OCI-LY7 (cell line): Measurements from ENCODE around the gene CCL27. TPM values are rescaled to one million over a fixed set of nuclear protein-coding genes. Genes with fewer than 3 reads are reported as not detected.

ENCODE experiments used
- BruUV-seq: library from RNA; stranded (reverse); fragments of 400-500 nt; replicated peaks from 2 replicates; lab custom pipeline; 2021; lab: Mats Ljungman, UMichigan
- CTCF ChIA-PET: fragments of 300-600 bp; sonication (Branson Sonifier 250); formaldehyde crosslinking; loops from one replicate; lab custom pipeline; 2022; ENCODE audit warnings: antibody characterized with exemption; ENCODE audit not compliant: unreplicated experiment; lab: Charles Lee
- POLR2A ChIA-PET: fragments of 300-600 bp; sonication (Branson Sonifier 250); formaldehyde crosslinking; loops from one replicate; lab custom pipeline; 2022; ENCODE audit warnings: antibody characterized with exemption; lab: Charles Lee
- DNase-seq: peaks from one replicate; pipeline ENCODE4 v3.0.0-alpha.2; 2015; ENCODE audit warnings: low spot score
- H2AFZ ChIP-seq: fragments of 200-600 bp; sonication (generic), shearing (Covaris generic); 2 replicates; pipeline ENCODE4 v1.6.1; 2014; ENCODE audit warnings: mild to moderate bottlenecking, antibody characterized with exemption, low read length, moderate library complexity
- H3K27ac ChIP-seq: fragments of 200-600 bp; sonication (generic); 2 replicates; pipeline ENCODE4 v1.5.1; 2014; ENCODE audit warnings: mixed run types, low read depth, mild to moderate bottlenecking, moderate library complexity, low read length, inconsistent platforms; ENCODE audit not compliant: poor library complexity, severe bottlenecking
- H3K36me3 ChIP-seq: fragments of 200-600 bp; sonication (generic); 2 replicates; pipeline ENCODE4 v1.6.1; 2014; ENCODE audit warnings: mild to moderate bottlenecking, antibody characterized with exemption, low read length, moderate library complexity, mixed read lengths; ENCODE audit not compliant: insufficient read depth
- H3K4me1 ChIP-seq: fragments of 200-600 bp; sonication (generic); 2 replicates; pipeline ENCODE4 v1.5.1; 2014; ENCODE audit warnings: mild to moderate bottlenecking, low read length; ENCODE audit not compliant: insufficient read depth, poor library complexity, severe bottlenecking
- H3K4me2 ChIP-seq: fragments of 200-600 bp; sonication (generic); 2 replicates; pipeline ENCODE4 v1.6.1; 2014; ENCODE audit warnings: mild to moderate bottlenecking, low read length
- H3K4me3 ChIP-seq: fragments of 200-600 bp; sonication (generic); 2 replicates; pipeline ENCODE4 v1.5.1; 2014; ENCODE audit warnings: mild to moderate bottlenecking, low read depth, low read length; ENCODE audit not compliant: poor library complexity, severe bottlenecking
- H3K79me2 ChIP-seq: fragments of 200-600 bp; sonication (generic); 2 replicates; pipeline ENCODE4 v1.6.1; 2016; ENCODE audit warnings: low read depth, mild to moderate bottlenecking, low read length, moderate library complexity, mixed read lengths; ENCODE audit not compliant: insufficient read depth
- H3K9me2 ChIP-seq: fragments of 200-600 bp; sonication (generic); 2 replicates; pipeline ENCODE4 v1.6.1; 2016; ENCODE audit warnings: mild to moderate bottlenecking, low read length, mixed read lengths; ENCODE audit not compliant: insufficient read depth
- H3K9me3 ChIP-seq: fragments of 200-600 bp; sonication (generic); 2 replicates; pipeline ENCODE4 v1.6.1; 2014; ENCODE audit warnings: mild to moderate bottlenecking, mixed run types, low read length, mixed read lengths
- H4K20me1 ChIP-seq: fragments of 200-600 bp; sonication (generic); 2 replicates; pipeline ENCODE4 v1.6.1; 2014; ENCODE audit warnings: mild to moderate bottlenecking, antibody characterized with exemption, low read length, moderate library complexity, mixed read lengths; ENCODE audit not compliant: insufficient read depth
- EZH2phosphoT487 ChIP-seq: fragments of 200-600 bp; sonication (generic); IDR thresholded peaks from 2 replicates; pipeline ENCODE4 v1.6.1; 2018; ENCODE audit warnings: low read depth, borderline replicate concordance, mild to moderate bottlenecking, mixed run types, antibody characterized with exemption, low read length, moderate library complexity, mixed read lengths
- intact Hi-C: fragments of 100-400 bp; cut with micrococcal nuclease; formaldehyde crosslinking; loops from one replicate; pipeline ENCODE4 v1.10.0; 2022; ENCODE audit not compliant: unreplicated experiment
- total RNA-seq, 2 experiments: library from RNA; depleted of rRNA in 1 of 2; stranded (reverse); fragments of >200 nt in 1 of 2; shearing (Covaris generic) in 1 of 2; gene quantifications; 2 replicates each; pipeline ENCODE4 v1.2.3, GENCODE V29; 2014 to 2022
- TF ChIP-seq, protein P1 (sequence below): fragments of 200-600 bp; sonication (generic); conservative IDR thresholded peaks from 2 replicates; pipeline ENCODE4 v1.5.1; 2014; ENCODE audit warnings: mild to moderate bottlenecking, antibody characterized with exemption, low read length, moderate library complexity, mixed read lengths

The CCL27 gene
- total RNA-seq, 2 experiments from 2014 or later: 0.42 TPM; not detected in 1

- no peak for TF ChIP-seq EZH2phosphoT487
- TF ChIP-seq, protein P1, sequence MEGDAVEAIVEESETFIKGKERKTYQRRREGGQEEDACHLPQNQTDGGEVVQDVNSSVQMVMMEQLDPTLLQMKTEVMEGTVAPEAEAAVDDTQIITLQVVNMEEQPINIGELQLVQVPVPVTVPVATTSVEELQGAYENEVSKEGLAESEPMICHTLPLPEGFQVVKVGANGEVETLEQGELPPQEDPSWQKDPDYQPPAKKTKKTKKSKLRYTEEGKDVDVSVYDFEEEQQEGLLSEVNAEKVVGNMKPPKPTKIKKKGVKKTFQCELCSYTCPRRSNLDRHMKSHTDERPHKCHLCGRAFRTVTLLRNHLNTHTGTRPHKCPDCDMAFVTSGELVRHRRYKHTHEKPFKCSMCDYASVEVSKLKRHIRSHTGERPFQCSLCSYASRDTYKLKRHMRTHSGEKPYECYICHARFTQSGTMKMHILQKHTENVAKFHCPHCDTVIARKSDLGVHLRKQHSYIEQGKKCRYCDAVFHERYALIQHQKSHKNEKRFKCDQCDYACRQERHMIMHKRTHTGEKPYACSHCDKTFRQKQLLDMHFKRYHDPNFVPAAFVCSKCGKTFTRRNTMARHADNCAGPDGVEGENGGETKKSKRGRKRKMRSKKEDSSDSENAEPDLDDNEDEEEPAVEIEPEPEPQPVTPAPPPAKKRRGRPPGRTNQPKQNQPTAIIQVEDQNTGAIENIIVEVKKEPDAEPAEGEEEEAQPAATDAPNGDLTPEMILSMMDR: no peak
- H3K36me3 ChIP-seq: no peaks in the 10 kb centered on the region
- no peak overlapping the region for H3K27ac ChIP-seq
- H3K4me2 ChIP-seq: no peak overlapping the region
- no peaks in the 10 kb centered on the region for H3K9me2 ChIP-seq
- no peak overlapping the region for H2AFZ ChIP-seq
- ChIA-PET CTCF (interaction anchor here (0.6 kb wide), 1 partner anchor 8 kb away, joined by 3 read pairs; no protein-coding TSS in a partner anchor), POLR2A (no interaction called here)
- no peak for DNase-seq
- no peaks in the 10 kb centered on the region for H3K9me3 ChIP-seq
- H4K20me1 ChIP-seq: no peaks in the 10 kb centered on the region
- H3K4me3 ChIP-seq: no peak overlapping the region
- no peaks in the 10 kb centered on the region for H3K79me2 ChIP-seq
- intact Hi-C loops: no loop called here
- no peaks in the 10 kb centered on the region for H3K4me1 ChIP-seq
- no TSS peak for BruUV-seq
Measured at GRCh38 chr9:34686732-34687131, 24.3 kb upstream of the CCL27 start.

- intact Hi-C loops: no loop called here
- POLR2A ChIA-PET: interaction anchor here (0.8 kb wide), 1 partner anchor 48 kb away, joined by 4 read pairs; no protein-coding TSS in a partner anchor
- H3K79me2 ChIP-seq: no peaks in the 10 kb centered on the region
- BruUV-seq: no TSS peak
- CTCF ChIA-PET: interaction anchor here (1.3 kb wide), 1 partner anchor 13 kb away, joined by 4 read pairs; no protein-coding TSS in a partner anchor
- H3K9me2 ChIP-seq: no peaks in the 10 kb centered on the region
- no peaks in the 10 kb centered on the region for H3K9me3 ChIP-seq
- TF ChIP-seq, protein P1: no peak
- no peak for TF ChIP-seq EZH2phosphoT487
- H3K36me3 ChIP-seq: no peaks in the 10 kb centered on the region
- H3K4me1 ChIP-seq: no peaks in the 10 kb centered on the region
- H2AFZ ChIP-seq: no peak overlapping the region
- no peak overlapping the region for H3K4me3 ChIP-seq
- DNase-seq: no peak
- no peak overlapping the region for H3K27ac ChIP-seq
- no peaks in the 10 kb centered on the region for H4K20me1 ChIP-seq
- H3K4me2 ChIP-seq: no peak overlapping the region
Measured at GRCh38 chr9:34686231-34686630, 23.8 kb upstream of the CCL27 start.

- H2AFZ ChIP-seq: no peak overlapping the region
- H3K79me2 ChIP-seq: no peaks in the 10 kb centered on the region
- H3K27ac ChIP-seq: no peak overlapping the region
- no peaks in the 10 kb centered on the region for H3K9me3 ChIP-seq
- no peaks in the 10 kb centered on the region for H3K9me2 ChIP-seq
- H3K4me1 ChIP-seq: no peaks in the 10 kb centered on the region
- intact Hi-C loops: no loop called here
- no TSS peak for BruUV-seq
- ChIA-PET CTCF (interaction anchor here (1.3 kb wide), 1 partner anchor 14 kb away, joined by 4 read pairs; no protein-coding TSS in a partner anchor), POLR2A (interaction anchor here (0.8 kb wide), 1 partner anchor 47 kb away, joined by 4 read pairs; no protein-coding TSS in a partner anchor)
- TF ChIP-seq, protein P1: no peak
- no peak for TF ChIP-seq EZH2phosphoT487
- H3K4me3 ChIP-seq: no peak overlapping the region
- DNase-seq: no peak
- no peaks in the 10 kb centered on the region for H3K36me3 ChIP-seq
- H4K20me1 ChIP-seq: no peaks in the 10 kb centered on the region
- no peak overlapping the region for H3K4me2 ChIP-seq
Measured at GRCh38 chr9:34685591-34685990, 23.1 kb upstream of the CCL27 start.
